HL-60/S4 treated with phorbol 12-myristate 13-acetate at 8.2 ng/mL for 4 days and 3 days (cell line): ENCODE results near the gene TEDC1.
"Not testable (repeated sequence)": the region's sequence is repeated elsewhere in the genome, so short reads cannot be mapped to it uniquely, and the experiment has no call there.

ENCODE experiments used
- in situ Hi-C: fragments of 300-500 bp; cut with MboI; formaldehyde crosslinking; loops from 2 replicates; pipeline ENCODE4 v1.15.0; 2022; ENCODE audit warnings: low sequenced_read_pairs

The TEDC1 gene

DNA sequence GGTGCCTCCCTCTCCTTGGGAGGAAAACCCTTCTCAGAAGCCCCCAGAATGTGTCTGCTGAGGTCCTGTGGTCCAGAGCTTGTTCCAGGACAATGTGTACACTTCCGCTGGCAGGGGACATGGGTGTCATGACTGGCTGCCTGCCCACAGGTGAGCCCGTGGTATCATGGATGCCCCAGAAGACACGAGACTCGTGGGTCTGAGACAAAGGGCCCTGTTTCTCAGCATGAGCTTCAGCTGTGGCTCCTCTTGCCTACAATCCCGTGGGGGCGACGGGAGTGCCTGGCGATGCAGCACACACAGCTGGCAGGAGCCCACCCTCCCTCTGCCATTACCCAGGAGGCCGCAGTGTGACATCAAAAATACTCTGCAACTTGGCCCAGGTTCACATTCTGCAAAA is 42.3 kb downstream of the TEDC1 start:
- in situ Hi-C loops: no loop called here

DNA sequence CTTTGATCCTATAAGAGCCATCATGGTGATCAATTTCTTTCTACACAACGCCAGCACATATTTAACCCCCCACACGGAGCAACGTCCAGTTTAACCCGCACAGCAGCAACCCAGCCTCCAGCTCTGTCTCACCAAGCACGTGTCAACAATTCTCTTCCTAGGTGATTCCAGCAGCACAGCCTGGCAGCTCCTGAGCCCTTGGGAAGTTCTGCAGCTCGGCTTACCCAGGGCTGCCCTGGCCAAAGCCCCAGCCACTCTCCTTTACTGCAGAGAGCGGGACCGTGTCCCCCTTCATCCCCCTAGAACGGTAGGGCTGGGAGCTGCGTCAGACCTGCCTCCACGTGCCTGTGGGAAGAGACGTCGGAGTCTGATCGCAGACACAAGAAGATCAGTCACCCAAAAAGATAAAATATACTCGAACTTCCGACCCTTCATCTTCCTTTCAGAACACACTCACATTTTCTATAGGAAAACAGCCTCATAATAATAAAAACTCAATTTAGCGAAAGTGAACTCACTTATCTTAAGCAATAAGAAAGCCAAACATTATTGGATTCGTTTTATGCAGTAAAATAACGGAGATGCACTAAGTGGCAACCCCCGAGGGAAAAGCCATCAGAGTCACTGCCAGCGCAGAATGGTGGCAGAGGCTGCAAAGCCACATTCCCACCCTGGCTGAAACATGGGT is 42.9 kb downstream of the TEDC1 start:
- in situ Hi-C loops: no loop called here

DNA sequence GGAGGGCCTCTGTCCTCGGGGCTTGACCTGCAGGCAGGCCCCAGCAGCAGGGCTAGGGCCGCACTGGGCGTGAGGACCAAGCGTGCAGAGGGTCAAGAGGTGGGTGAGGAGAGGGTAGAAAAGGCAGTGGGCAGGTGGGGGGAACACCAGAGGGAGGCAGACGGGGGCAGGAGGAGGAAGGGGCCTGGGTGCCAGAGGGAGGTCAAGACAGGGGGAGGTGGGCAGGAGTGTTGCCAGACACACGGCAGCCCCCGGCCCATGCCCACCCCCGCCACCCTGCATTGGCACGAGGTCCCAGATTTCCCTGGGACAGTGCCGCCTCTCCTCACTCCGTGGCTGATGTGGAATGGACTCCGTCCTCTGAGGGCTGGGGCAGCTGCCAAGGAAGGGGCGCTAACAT is 43.5 kb downstream of the TEDC1 start:
- in situ Hi-C loops: no loop called here

DNA sequence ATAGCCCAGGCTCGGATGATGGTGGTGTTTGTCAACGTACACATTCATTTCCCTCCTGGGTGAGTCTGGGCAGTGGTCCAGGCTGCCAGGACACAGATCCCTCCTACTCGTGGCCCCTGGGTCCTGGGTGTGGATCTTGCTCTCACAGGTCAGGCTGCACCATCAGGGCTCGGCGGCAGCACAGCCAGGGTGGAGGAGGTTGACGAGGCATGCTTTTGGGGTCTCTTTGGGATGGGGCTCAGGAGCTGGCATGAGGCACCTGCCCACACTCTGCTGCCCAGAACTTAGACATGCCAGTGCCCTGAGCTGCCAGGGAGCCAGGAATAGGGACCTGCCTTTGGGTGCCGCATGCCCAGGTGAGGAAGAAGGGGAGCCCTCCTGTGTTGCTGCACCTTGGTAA is 45.0 kb downstream of the TEDC1 start:
- in situ Hi-C loops: no loop called here

DNA sequence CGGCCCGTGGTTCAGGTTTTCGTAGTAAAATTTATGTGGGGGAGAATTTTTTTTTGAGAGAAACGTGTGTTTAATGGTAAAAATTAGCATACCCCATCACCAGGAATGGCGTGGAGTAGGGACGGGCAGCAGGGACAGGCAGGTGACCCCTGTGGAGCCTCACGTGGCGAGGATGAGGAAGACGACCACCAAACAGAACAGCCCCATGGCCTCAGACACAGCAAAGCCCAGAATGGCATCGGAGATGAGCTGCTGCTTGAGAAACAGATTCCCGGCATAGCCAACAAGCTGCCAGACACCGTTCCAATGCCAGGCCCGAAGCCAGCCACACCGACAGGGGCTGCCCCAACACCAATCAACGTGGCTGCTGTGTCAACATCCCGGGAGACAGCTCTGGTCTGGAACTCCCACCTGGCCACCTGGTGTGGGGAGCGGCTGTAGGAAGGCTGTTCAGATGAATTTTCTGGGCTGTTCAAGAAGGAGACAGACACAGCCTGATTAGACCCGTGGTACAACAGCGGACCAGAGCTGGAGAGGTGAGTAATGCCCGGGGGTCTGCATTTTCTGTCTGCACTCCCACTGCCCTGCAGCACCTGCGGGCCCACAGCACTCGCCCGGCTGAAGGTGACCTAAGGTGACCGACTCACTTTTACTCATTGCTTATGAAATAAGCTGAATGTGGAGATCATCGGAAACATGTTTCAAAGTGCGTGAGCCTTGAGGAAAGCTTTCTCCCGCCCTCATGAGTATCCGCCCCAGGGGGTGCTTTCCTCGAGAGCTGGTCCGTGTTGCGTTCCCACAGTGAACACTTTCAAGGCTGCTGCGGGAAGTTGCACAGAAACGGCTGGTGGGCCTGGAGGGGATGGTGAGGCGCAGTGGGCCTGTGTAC is 45.9 kb downstream of the TEDC1 start:
- in situ Hi-C loops: no loop called here

DNA sequence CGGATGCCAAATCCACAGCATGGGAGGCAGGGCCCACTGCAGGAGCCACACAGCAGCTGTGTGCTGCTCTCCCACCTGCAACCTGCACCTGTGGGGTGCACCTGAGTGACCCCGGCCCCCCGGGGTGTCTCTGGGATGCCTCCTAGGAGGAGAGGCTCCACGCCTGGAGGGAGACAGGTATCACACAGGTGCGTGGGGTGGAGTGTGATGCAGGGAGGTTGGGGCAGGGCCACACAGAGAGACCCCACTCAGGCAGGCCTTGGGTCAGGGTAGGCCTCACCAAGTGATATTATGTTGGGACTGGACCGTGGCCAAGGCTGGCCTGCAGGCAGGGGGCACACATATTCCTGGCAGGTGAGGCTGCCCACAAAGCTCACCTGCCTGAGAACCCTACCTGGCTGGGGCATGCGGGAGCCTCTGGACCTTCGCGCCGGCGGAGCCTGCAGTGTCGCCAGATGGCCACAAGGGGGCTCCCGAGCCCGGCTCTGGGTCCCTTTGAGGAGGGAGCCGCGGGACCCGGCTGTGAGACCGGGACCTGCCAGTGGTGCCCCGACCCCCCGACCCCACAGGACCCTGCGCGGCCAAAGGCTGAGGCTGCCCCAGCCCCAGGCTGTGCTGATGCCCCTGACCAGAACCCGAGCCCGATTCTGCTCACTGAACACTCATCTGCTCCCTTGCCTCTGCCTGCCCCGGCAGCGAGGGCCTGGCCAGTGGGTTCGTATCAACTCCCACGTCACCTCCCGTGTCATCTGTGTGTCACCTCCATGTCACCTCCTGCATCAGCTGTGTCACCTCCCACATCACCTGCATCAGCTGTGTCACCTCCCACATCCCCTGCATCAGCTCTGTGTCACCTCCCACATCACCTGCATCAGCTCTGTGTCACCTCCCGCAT is 46.8 kb downstream of the TEDC1 start:
- in situ Hi-C loops: no loop called here

DNA sequence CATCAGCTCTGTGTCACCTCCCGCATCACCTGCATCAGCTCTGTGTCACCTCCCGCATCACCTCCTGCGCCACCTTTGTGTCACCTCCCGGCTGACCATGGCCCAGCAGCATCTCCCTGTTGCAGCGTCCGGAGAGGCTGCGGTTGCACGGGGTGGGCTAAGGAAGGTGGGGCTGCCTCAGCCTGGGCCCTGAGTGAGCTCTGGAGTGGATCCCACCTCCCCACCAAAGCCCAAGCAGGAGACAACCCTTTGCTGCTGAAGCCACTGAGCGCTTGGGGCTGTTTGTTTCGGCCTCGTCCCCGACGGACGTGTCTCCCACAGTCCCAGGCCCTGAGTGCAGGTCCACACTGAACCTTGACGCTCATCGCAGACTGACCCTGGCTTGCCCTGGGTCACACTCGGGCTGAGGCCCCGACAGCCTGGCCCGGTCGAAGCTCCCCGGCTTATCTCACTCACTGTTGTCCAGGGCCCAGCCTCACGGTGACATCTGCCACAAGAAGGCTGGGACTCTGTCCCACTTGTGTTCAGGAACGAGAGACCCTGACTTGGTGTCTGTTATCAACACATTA is 47.5 kb downstream of the TEDC1 start:
- in situ Hi-C loops: no loop called here

DNA sequence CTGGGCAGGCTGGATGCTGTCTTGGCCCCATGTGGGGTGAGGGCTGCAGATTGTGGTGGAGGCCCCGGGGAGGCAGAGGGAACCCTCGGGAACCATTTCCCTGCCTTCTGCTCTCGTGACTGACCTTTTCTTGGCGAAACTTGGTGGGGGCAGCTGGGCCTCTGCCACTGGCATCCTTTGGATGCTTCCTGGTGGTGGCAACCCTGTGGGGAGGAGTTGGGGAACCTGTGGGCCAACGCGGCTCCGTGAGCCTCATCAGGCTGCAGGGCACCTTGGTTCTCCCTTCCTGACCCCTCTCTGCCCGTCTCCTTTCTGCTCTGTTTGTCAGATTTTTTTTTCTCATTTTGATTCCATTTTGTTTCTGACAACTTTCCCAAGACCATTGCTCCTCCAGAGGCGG is 49.8 kb downstream of the TEDC1 start:
- in situ Hi-C loops: no loop called here

DNA sequence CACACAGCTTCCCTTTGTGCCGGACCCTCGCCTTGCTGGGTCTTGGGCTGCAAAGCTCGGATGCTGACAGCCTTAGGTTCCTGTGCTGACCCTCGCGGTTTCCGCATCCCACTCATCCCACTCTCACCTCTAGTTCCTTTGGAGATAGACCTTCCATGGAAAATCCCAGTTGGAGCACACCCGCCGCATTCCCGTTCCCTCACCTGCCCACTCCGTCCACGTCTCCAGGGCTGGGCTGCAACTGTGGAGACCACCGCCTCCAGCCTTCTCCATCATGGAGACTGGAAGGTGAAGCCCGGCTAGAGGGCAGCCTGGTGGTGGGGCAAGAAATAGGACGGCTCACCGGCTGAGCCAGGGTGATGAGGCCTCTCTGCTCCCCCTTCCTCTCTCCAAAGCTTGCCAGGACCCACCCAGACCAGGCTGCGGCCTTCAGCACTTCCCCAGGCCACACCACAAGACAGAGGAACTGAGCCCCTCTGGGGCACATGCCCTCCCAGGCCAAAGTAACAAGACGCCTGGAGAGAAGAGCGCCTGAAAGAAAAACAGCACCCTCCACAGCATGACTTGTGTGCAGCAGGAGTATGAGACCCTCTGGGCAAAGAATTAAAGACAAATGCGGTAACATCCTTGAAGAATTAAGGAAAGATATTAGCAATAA is 50.3 kb downstream of the TEDC1 start:
- in situ Hi-C loops: no loop called here

DNA sequence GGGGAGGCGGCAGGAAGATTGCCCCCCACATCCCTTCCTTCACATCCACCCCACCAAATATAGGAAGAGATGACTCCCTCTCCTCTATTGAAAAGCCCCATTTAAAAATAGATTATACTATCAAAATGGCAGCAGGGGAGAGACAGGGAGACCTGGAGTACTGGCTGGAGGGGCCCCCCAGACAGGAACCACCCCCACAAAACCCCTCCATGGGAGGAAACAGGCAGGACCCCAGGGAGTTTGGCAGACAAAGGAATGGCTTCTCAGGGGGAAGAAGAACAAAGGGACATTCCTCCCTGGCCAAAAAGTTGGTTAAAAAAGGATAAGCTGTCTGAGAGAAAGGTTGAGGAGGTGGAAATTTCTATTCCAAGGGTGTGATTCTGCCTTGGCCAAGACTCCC is 54.6 kb downstream of the TEDC1 start:
- in situ Hi-C loops: not testable (repeated sequence)

DNA sequence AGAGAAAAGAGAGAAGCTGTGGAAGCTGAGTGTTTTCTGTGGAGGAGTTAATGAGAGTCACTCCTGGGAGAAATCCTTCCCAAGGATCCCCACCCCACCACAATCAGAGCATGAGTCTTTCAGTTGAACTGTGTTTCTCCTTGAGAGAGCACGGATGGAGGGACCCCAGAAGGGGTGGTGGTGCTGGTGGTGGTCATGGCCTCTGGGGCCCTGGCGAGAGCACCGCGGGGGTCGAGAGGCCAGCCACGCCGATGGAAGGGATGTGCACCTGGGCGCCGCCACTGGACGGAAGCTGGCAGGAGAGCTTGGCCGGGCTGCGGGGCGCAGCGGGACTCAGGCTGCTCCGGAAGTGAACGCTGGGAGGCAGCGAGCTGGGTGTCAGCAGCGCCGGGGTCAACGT is 55.4 kb downstream of the TEDC1 start:
- in situ Hi-C loops: not testable (repeated sequence)

DNA sequence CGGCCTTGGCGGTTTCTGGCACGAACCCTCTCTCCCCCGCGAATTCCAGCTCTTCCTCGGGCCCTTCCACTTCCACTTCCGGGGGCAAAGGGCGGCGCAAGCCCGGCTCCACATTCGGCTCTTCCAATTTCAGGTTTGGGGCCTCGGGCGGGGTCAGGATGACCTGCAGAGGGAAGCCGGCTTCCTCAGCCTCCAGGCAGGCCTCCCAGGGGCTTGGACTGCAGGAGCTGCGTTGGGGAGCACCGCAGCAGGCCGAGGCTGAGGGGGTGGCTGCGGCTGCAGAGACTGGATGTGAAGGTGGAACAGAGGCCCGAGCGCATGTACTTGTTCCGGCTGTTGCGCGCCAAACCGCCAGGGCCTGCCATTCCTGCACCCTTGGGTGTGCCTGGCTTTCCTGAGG is 56.0 kb downstream of the TEDC1 start:
- in situ Hi-C loops: not testable (repeated sequence)

DNA sequence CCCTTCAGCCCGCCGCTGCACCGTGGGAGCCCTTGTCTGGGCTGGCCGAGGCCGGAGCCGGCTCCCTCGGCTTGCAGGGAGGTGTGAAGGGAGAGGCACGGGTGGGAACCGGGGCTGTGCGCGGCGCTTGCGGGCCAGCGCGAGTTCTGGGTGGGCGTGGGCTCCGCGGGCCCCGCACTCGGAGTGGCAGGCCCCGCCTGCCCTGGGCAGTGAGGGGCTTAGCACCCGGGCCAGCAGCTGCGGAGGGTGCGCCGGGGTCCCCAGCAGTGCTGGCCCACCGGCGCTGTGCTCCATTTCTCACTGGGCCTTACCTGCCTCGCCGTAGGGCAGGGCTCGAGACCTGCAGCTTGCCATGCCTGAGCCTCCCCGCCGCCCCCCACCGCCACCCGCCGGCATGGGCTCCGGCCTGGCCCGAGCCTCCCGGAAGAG is 56.7 kb downstream of the TEDC1 start:
- in situ Hi-C loops: no loop called here
